Stimulated activated CD8-positive, alpha-beta memory T cell treated with anti-CD3 and anti-CD28 coated beads, Interleukin-7, amount 100 ng/mL, for 1 hour (primary cell): Measurements from ENCODE around the gene ZNF416.

Experiments
- DNase-seq, 2 donors: peaks; one replicate each; pipeline ENCODE4 v3.0.0-alpha.2; 2020; ENCODE audit warnings: low read depth in 2 of 2

Gene ZNF416

DNA sequence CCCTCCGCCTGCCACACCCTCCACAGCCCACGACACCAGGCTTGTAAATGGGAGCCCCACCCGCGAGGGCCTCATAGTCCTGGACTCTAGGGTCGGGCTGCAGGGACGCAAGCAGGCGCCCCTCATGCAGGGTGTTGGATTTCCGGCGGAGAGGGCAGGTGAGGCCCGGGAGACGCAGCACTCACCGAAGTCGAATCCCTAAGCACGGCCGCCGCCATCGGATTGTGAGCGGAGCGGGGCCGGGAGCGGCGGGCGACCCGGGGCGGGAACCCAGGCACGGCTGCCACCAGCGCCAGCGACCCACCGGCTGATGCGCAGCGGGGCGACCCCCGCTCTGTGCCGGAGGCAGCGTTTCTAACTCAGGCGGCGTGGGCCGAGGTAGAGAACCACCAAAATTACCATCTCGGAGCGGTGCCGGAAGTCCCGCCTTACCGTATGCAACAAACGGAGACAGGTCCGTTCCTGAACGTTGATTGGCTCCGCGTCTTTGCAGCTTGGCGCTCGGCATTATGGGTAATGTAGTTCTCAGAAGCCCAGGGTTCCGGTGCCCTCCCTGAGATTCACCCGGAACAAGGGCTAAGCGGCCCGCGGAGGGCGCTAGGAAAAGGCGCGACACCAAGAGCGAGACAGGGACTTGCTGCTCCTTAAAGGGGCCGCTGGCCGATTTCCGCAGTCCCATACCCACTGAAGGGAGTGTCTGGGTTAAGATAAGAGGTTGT is at the start of gene ZNF416:
TSS of gene ZNF416 (minus strand) at position 425 of the 719 bp plus-strand sequence. CDS start at position 218, 207 bp downstream.
- peak; percentile 86 to 88 for DNase-seq

DNA sequence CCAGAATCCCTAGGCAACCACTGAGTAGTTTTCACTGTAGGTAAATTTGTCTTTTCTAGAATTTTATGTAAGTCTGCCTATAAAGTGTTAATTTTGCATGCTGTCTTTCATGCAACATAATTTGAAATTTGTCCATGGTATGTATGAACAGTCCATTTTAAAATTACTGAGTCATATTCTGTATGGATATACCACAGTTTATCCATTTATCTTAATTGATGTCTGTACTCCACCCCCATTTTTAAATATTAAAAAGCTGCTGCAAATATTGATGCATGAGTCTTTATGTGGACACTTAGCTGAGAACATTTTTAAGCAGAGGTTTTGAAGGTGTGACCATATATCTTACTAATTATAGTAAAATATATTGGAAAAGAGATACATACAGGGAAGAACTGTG is 44.4 kb upstream of the ZNF416 start:
- no peak for DNase-seq

DNA sequence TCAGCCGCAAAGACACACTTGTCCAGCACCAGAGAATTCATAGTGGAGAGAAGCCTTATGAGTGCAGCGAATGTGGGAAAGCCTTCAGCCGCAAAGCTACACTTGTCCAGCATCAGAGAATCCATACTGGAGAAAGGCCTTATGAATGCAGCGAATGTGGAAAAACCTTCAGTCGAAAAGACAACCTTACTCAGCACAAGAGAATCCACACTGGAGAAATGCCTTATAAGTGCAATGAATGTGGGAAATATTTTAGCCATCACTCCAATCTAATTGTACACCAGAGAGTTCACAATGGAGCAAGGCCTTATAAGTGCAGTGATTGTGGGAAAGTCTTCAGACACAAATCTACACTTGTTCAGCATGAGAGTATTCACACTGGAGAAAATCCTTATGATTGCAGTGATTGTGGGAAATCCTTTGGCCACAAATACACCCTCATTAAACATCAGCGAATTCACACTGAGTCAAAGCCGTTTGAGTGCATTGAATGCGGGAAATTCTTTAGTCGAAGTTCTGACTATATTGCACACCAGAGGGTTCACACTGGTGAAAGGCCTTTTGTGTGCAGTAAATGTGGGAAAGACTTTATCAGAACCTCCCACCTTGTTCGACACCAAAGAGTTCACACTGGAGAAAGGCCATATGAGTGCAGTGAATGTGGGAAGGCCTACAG is 42.1 kb upstream of the ZNF416 start:
- DNase-seq = no peak

DNA sequence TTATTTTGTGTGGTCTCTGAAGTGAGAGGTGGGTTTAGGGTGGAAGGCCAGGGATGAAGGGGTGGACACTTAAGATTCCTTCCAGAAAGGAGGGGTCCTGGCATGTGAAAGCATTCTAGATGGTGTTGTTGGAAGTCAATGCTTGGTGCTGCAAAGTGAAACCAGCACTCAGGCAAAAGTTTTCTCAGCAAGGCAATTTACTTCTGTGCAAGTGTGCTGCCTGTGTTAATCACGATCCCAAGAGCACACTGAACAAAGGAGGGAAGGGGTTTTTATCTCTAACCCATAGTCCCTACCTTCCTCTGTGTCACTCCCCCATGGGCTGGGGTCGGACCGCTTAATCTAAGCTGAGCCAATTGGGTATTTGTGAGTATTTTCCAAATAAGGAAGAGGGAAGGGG is 36.6 kb upstream of the ZNF416 start:
- DNase-seq = no peak

DNA sequence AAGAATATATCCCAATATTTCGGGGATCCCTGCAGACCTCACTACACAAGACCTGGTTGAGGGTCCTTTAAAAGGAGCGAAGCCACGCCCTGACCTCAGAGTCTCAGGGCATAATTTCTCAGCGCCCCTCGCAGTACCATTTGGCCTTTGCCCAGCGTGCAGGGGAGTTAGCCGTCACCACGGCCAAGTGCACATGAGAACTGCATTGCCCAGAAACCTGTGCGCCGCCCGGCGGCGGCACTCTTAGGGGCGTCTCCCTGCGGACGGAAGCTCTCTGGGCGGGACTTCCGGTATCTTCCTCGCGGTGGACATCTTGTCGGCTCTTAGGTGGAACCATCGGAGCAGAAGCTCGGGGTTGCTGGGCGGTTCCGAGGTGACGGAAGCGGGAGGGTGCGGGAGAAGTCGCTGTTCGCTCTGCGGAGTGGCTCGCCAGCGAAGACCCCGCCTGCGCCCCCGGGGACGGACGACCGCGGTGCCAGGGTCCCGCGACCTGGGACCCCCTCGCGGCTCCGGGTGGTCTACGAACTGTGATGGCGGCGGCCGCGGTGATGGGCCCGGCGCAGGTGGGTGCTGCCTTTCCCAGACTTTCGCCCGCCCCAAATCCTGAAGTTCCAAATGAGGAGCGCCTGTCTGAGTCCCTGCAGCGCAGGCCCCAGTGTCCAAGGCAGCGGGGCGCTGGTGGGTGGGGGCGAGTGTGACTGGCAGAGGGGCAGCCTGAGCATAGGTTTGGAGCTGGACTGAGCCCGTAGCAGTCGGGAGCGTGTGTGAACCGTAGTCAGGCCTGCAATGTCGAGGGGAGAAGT is 35.4 kb upstream of the ZNF416 start, which contains the start of gene ZNF134:
TSS of gene ZNF134 (plus strand) at position 302 of the 803 bp plus-strand sequence. CDS start 5,227 bp downstream, outside the sequence.
- DNase-seq = peak; percentile 77 to 79

DNA sequence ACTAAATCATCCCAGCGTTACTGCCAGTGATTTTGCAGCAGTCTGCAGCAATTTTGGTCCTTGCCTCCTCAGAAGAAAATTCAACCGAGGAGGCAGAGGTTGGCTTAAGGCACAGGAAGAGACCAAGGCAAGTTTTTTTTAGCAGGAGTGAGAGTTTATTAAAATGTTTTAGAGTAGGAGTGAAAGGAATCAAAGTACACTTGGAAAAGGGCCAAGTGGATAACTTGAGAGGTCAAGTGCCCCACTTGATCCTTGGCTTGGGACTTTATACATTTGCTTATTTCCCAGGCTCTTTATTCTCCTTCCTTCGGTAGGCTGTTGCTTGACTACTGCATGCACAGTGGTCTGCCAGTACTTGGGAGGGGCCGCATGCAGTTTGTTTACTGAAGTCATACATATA is 32.4 kb upstream of the ZNF416 start:
- no peak for DNase-seq

DNA sequence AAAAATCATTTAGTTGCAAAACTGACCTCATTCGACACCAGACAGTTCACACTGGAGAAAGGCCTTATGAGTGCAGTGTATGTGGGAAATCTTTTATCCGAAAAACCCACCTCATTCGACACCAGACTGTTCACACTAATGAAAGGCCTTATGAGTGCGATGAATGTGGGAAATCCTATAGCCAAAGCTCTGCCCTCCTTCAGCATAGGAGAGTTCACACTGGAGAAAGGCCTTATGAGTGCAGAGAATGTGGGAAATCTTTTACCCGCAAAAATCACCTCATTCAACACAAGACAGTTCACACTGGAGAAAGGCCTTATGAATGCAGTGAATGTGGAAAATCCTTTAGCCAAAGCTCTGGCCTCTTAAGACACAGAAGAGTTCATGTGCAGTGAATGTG is 28.2 kb upstream of the ZNF416 start:
- no peak for DNase-seq

DNA sequence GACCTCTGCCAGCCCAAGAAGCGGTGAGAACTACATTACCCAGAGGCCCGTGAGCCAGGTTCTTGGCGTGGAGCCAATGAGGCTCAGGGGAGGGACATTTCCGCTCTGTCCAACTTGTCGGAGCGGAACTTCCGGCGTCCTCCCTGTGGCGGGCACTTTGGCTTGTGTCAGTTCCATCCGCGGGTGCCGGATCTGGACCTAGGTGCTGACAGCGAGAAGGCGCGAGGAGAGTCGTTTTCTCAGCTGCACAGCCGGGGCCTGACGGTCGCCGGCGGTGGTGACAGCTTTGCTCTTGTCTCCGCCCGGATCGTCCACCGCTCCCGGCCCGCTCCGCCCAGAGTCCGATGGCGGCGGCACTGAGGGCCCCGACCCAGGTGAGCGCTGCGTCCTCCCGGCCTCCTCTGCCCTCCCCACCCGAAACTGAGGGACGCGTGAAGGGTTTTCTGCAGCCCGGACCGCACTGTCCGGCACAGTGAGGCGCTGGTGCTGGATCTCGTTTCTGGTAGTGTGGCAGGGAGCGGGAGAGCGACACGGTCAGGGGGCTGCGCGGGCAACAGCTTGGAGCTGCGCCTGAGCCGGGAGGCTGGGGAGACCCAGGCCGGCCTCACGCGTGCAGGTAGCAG is 21.2 kb upstream of the ZNF416 start, which contains the start of gene ZNF530:
TSS of gene ZNF530 (plus strand) at position 125 of the 623 bp plus-strand sequence. CDS start 4,461 bp downstream, outside the sequence.
- peak; percentile 73 to 77 for DNase-seq

DNA sequence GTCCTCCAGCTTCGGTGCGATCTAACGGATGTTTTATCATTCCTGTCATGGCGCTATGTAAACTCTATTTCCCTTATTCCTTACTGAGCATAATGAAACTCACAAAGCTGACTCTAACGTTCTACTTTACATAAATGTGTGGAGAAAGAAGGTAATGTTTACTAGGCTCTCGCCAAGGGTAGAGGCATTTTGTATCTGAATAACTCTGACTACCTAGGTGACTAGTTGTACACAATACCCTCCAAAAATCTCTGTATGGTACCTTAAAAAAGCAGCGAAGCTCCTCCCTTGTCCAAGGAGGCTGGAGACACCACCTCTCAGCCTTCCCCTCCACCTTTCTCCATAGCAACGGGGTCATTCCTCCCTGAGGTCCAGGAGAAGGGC is 20.7 kb upstream of the ZNF416 start:
- DNase-seq = no peak

DNA sequence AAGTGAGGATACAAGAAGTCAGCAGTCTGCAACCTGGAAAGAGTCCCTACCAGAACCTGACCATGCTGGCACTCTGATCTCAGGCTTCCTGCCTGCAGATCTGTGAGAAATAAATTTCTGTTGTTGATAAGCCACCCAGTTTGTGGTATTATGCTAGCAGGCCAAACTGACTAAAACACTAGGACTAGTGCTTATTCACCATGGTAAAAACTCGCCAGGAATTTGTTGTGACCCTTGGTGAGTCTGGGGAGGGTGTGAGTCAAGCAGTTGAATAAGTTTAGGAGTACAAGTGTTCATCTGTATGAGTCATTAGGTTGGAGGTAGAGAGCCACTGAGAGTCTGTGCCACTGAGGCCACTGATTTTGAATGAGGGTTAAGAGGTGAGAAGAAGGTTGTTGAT is 8.8 kb upstream of the ZNF416 start:
- no peak for DNase-seq

DNA sequence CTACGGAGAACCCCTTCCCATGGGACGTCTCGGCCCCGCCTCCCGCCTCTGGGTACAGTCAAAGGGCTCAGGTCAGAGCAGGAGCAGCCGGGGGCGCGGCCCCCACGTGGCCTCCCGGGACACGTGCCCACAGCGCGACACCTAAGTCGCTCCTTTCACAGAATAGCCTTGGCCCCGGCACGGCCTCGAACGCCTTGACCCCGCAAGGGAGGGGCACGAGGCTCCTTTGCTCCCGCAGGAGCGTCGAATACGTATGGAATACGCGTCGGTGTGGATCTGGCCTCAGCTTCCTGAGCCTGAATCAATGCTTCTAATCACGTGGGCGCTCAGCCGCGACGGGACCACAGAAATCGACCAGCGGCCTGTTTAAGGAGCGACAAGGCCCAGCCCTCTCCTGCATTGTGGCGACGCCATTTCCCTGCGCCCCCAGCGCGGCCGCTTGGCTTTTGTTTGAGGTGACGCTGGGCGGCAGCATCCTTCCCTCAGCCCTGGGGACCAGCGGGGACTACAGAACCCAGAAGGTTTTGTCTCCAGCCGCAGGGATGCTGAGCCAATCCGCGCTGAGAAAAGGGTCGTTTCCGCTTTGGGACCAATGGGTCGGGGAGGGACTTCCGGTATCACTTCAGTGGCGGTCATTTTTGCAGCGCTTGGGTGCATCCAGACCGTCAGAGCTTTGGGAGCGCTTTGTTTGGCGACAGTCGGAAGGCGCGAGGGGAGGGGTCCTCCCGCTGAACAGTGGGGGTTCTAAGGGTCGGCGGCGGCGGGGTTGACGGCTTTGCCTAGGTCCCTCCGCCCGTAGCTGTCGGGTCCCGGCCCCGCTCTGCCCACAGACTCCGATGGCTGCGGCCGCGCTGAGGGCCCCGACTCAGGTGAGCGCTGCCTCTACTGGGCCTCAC is 5.1 kb upstream of the ZNF416 start, which contains the start of gene ZIK1:
TSS of gene ZIK1 (plus strand) at position 625 of the 896 bp plus-strand sequence. CDS start at position 837, 212 bp downstream.
- DNase-seq = peak; percentile 61 to 76

DNA sequence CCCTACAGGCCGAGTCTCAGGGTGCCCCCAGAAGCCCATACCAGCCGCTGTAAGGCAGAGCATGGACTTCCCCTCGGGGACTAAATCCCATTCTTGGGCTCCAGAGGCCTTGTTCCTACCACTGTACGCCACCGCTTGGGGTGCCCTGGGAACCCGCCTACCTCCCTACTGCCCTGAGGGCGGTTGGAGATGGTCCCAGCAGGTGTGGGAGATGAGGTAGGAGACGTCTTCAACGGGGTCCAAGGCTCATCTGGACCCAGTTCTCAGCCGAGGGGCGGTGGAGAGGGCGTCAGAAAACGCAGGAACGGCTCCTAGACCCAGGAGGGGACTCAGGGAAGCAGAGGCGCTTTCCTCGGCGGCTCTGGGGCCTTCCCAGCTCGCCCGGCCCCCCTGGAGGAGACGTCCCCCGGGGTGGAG is 4.4 kb upstream of the ZNF416 start:
- DNase-seq = no peak

DNA sequence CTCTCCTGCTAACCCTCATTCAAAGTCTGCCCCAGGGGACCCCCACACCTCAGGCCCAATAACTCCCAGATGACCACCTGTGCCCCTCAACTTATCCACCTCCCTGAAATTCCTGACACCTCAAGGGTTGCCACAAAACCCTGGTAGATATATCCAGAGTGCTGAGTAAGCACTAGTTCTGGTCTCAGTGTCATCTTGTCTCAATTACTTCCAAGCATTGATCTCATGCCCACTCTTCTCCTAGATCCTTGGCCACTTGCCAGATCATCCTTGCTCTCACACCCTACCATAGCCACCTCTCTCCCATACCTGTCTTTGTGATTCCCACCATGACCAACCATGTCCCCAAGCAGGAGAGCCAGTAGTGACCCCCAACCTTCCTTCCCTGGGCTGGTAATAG is 2.0 kb downstream of the ZNF416 start:
- no peak for DNase-seq

DNA sequence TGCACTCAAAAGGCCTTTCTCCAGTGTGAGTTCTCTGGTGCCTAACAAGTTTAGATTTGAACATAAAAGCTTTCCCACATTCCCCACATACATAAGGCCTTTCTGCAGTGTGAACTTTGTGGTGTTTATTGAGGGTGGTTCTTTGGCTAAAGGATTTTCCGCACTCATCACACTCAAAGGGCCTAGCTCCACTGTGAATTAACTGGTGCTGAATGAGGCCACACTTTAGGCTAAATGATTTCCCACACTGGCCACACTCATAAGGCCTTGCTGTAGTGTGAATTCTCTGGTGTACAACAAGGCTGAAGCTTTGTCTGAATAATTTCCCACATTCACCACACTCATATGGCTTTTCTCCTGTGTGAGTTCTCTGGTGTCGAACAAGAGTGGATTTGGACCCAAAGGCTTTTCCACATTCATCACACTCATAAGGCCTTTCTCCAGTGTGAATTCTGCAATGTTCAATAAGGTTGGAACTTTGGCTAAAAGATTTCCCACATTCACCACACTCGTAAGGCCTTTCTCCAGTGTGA is 6.2 kb downstream of the ZNF416 start:
- no peak for DNase-seq

DNA sequence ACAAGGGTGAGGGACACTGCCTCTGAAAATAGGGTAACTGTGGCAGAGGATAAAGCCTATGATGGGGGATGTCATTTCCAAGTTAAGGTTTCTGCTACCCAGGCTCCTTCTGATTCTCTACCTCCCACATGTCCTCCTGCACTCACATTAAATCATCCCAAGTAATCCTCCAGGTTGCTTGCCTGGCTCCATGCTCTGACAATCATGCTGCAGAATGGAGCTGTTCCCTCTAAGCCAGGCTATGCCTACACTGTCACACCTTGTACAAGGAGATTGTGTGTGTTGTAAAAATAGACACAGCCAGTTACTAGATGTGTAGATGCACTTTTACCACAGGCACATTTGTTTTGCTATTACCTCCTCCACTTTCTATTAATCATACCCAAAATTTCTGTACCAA is 8.0 kb downstream of the ZNF416 start:
- no peak for DNase-seq

DNA sequence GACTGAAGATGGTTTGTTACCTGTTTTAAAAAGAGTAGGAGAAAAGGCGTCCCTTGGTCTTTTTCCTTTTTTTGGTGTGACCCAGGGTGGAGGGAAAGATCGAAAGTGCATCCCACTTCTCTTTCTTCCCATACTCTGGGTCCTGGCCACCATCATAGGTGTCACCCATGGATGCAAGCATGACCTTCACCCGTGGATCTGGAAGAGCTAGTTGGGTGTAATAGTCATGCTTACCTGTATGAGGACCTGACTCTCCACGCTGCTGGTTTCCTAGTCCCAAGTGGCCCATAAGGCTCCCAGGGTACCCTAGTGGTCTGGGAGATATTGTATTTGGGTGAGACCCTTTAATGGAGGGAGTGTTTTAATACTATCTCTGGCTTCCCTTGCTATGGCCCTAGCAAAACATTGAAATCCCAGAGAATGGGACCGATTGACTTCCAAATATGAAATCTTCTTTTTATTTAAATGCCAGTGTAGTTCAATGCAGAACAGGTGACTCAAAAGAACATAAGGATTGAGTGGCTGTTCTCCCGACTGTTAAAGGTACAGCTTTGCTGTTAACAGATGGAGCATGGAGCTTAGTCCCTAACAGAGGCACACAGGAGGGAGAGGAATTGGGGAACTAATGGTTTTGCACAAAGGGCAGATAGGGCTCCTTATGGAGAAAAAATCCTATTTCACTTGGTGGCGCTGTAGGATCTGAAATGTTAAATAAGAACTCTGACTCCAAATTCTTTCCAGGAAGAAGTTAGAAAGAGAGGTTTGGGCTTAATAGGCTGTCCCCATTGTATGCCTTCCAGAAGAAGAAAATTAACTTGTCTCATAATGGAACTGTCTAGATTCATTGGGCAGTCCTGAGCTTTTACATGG is 12.1 kb downstream of the ZNF416 start:
- DNase-seq = no peak

DNA sequence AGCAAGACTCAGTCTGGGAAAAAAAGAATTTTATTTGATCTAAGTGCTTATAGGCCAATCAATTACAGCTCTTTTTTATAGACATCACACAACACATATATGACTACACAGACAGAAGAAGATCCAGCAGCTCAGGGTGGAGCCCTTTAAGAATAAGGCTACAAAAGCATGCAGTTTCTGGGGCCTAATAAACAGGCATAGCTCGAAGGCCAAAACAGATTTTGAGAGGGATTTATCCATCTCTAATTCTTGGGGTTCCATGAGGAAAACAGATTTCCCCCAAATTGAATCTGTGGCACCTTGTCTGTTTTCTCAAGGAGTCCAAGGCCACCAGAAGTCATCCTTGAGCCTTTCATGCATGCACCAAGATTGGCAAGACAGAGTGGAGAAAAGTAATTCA is 15.2 kb downstream of the ZNF416 start:
- DNase-seq = no peak

DNA sequence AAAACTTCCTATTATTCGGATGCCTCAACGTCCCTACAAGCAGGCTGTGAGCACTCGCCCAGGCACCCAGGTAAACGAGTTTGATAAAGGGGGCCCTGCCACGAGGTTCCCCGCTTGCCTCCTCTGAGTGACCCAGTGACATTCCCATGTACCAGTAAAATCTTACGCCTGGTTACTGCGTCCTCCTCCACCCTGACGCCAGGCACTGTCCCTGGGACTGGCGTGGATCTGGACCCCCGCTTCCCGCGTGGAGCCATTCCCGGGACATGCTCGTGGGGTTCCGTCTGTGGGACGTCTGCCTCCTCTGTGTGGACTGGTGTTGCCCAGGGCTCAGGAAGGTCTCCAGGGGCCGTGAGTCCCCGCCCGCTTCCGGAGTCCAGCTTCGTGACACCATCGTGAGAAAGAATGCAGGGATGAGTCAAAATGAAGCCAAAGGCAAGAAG is 18.6 kb downstream of the ZNF416 start:
- DNase-seq = no peak

DNA sequence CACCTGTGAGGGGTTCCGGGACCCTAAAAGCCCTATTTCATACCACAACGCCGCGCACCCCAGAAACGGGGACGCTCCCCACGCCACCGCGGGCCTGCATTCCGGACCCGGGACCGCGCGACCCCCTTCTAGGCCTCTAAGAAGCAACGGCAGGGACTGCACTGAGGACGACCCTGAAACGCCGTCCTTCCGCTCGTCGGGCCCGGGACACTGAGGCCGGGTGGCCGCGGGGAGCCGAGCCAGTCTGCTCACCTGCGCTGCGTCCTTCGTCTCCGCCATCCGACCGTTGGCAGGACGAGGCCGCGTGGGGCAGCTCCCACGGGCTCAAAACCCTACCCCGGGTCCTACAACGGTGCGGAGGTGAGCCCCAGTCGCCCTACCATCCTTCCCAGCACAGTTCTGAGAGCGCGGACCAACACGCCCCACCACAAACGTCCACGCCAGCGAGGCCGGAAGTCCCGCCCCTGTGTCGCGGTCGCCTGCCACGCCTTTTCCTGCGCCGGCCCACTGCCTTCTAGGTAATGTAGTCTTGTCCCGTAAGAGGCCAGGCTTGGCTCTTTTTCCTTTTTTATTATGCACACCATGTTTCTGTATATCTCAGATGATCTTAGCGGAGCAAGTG is 19.2 kb downstream of the ZNF416 start, which contains the start of gene ZNF550:
TSS of gene ZNF550 (minus strand) at position 460 of the 622 bp plus-strand sequence. CDS start at position 279, 181 bp downstream.
- peak; percentile 69 to 72 for DNase-seq
